Neural progenitor cell (in vitro differentiated cells): ENCODE data around the gene SRRM2.

ENCODE experiments used
- CTCF ChIP-seq: fragments of 200-600 bp; sonication (generic); IDR thresholded peaks from 2 replicates; pipeline ENCODE4 v1.5.1; 2017; ENCODE audit warnings: antibody characterized with exemption, mild to moderate bottlenecking
- EZH2phosphoT487 ChIP-seq: fragments of 200-600 bp; sonication (generic); IDR thresholded peaks from 2 replicates; pipeline ENCODE4 v1.6.1; 2017; ENCODE audit warnings: antibody characterized with exemption

DNA sequence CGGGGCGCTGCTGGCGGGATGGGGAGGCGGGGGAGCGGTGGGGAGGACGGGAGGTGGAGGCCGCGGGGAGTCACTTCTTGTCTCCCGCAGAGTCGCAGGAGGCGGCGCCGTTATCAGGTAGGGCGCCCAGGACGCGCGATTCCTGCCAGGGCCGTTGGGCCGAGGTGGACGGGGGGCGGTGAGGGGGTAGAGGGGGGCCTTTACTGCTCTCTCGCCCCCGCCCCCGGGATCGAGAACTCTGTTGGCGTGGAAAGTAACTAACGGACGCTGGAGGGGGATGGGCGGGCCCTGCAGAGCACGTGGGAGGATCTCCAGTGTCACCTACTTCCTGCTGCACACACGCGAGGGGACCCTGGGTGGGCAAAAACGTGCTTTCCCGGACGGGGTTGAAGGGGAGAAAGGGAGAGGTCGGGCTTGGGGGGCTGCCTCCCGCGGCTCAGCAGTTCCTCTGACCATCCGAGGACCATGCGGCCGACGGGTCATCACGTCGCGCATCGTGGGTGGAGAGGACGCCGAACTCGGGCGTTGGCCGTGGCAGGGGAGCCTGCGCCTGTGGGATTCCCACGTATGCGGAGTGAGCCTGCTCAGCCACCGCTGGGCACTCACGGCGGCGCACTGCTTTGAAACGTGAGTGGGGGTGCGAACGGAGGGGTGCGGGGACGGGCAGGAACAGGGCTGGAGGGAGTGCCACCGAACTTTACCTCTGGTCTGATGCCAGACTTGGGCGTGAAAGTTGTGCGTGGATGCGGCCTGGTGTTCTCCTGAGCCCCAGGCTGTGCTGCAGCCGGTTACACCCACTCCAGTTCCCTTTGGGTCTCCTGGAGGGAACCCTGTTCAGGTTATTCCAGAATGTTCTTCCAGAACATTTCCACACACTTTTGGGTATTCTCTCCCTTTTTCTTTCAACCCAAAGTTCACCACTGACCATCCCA, 65.2 kb downstream of the SRRM2 start:
- TF ChIP-seq CTCF = no peak
- TF ChIP-seq EZH2phosphoT487 = no peak
